Uterus (tissue), 2 donors: ENCODE results near the gene ISM2.

ENCODE experiments used
- POLR2A ChIP-seq, 2 donors: fragments of 450-650 bp; IDR thresholded peaks; one replicate each; pipeline ENCODE4 v1.6.1; 2016; ENCODE audit warnings: antibody characterized with exemption in 2 of 2, mild to moderate bottlenecking in 1 of 2, moderate library complexity in 1 of 2
- TF ChIP-seq, protein P1 (sequence below), 4 experiments: fragments of 200-600 bp in 2 of 4; fragments of 450-650 bp in 2 of 4; sonication (generic) in 2 of 4; IDR thresholded peaks; one replicate each; pipeline ENCODE4 v1.5.1; 2016 to 2019; ENCODE audit warnings: antibody characterized with exemption in 4 of 4, mild to moderate bottlenecking in 2 of 4, moderate library complexity in 1 of 4

DNA sequence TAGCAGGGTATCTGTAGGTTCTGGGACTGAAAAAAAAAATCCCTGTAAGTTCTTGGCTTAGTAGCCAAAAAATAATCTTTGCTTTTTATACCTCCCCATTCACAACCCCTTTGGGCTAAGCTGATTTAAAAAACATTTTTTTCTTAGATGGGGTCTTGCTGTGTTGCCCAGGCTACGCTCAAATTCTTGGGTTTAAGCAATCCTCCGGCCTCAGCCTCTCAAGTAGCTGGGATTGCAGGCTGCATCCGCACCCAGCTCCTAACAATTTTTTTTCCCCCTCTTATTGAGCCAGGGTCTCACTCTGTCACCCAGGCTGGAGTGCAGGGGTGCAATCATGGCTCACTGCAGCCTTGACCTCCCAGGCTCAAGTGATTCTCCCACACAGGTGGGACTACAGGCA lies 9.1 kb upstream of the ISM2 start:
- TF ChIP-seq, protein P1, sequence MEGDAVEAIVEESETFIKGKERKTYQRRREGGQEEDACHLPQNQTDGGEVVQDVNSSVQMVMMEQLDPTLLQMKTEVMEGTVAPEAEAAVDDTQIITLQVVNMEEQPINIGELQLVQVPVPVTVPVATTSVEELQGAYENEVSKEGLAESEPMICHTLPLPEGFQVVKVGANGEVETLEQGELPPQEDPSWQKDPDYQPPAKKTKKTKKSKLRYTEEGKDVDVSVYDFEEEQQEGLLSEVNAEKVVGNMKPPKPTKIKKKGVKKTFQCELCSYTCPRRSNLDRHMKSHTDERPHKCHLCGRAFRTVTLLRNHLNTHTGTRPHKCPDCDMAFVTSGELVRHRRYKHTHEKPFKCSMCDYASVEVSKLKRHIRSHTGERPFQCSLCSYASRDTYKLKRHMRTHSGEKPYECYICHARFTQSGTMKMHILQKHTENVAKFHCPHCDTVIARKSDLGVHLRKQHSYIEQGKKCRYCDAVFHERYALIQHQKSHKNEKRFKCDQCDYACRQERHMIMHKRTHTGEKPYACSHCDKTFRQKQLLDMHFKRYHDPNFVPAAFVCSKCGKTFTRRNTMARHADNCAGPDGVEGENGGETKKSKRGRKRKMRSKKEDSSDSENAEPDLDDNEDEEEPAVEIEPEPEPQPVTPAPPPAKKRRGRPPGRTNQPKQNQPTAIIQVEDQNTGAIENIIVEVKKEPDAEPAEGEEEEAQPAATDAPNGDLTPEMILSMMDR (IDR thresholded peaks at IDR 0.05): no peak
- TF ChIP-seq POLR2A (IDR thresholded peaks at IDR 0.05): no peak
